ENCODE results near the gene SLC38A6.

DNA sequence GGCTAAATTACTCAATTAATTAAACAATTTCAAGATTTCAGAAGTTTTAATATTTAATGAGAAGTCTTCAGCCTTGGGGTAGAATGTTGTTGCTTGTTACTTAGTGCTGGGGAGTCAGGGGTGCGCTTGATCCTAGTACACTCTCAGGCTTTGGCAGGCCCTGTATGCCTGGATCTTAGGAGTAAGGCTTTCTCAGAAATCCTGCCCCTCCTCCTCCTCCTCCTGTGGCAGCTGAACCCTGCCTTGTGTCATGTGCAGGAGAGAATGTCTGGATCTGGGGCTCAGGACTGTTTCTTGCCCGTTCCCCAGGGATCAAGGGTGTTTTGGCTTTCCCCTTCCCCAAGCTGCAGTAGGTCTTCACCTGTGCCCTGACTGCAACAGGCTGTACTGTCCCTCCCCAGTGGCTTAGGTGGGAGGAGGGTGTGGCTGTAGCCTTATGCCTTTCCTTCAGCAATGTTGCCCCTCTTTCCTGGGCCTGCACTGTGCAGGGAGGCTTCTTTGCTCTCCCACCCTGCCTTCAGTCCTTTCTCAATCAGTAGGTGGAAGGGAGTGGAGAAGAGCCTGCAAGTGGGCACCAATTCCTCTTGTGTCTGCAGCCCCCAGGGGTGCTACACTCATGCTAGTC is 108.2 kb downstream of the SLC38A6 start:
- TF ChIP-seq, protein P1, sequence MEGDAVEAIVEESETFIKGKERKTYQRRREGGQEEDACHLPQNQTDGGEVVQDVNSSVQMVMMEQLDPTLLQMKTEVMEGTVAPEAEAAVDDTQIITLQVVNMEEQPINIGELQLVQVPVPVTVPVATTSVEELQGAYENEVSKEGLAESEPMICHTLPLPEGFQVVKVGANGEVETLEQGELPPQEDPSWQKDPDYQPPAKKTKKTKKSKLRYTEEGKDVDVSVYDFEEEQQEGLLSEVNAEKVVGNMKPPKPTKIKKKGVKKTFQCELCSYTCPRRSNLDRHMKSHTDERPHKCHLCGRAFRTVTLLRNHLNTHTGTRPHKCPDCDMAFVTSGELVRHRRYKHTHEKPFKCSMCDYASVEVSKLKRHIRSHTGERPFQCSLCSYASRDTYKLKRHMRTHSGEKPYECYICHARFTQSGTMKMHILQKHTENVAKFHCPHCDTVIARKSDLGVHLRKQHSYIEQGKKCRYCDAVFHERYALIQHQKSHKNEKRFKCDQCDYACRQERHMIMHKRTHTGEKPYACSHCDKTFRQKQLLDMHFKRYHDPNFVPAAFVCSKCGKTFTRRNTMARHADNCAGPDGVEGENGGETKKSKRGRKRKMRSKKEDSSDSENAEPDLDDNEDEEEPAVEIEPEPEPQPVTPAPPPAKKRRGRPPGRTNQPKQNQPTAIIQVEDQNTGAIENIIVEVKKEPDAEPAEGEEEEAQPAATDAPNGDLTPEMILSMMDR (IDR thresholded peaks at IDR 0.05): no peak
- TF ChIP-seq ZFX (IDR thresholded peaks at IDR 0.05; ENCODE audit: borderline replicate concordance): no peak
